ENCODE measurements around the gene NBL1. TPM values are rescaled to one million over a fixed set of nuclear protein-coding genes. Genes with fewer than 3 reads are reported as not detected.

Gene NBL1
- 30.6 and 40.5 TPM in 2 replicates for total RNA-seq (2014; rRNA removed; shearing (Covaris generic))

- DNase-seq (ENCODE audit: low read depth): peak; percentile 74
Observed at GRCh38 chr1:19643602-19644394, at the start of gene NBL1. Gene NBL1 (plus strand): TSS chr1:19644311. CDS start chr1:19655031, 10,720 bp downstream.

- DNase-seq (ENCODE audit: low read depth): no peak
Observed at GRCh38 chr1:19596065-19596713, 47.9 kb upstream of the NBL1 start.

- DNase-seq (ENCODE audit: low read depth): peak; percentile 99
Observed at GRCh38 chr1:19596714-19597495, 47.2 kb upstream of the NBL1 start.

- peak; percentile 35 for DNase-seq (ENCODE audit: low read depth)
Observed at GRCh38 chr1:19597496-19598309, 46.4 kb upstream of the NBL1 start.

- no peak for DNase-seq (ENCODE audit: low read depth)
Observed at GRCh38 chr1:19599810-19600209, 44.3 kb upstream of the NBL1 start.

GRCh38 chr1:19602486-19602885 lies 41.6 kb upstream of the NBL1 start:
- no peak for DNase-seq (ENCODE audit: low read depth)

GRCh38 chr1:19605967-19606366 lies 38.1 kb upstream of the NBL1 start:
- DNase-seq (ENCODE audit: low read depth): no peak

- DNase-seq (ENCODE audit: low read depth): no peak
Observed at GRCh38 chr1:19606817-19607642, 37.1 kb upstream of the NBL1 start.

GRCh38 chr1:19608232-19608631 lies 35.9 kb upstream of the NBL1 start:
- DNase-seq (ENCODE audit: low read depth): no peak

GRCh38 chr1:19610282-19610981 lies 33.7 kb upstream of the NBL1 start:
- DNase-seq (ENCODE audit: low read depth): no peak

- DNase-seq (ENCODE audit: low read depth): no peak
Observed at GRCh38 chr1:19612530-19612929, 31.6 kb upstream of the NBL1 start.

GRCh38 chr1:19613171-19613703 lies 30.9 kb upstream of the NBL1 start:
- no peak for DNase-seq (ENCODE audit: low read depth)

- DNase-seq (ENCODE audit: low read depth): no peak
Observed at GRCh38 chr1:19615438-19615837, 28.7 kb upstream of the NBL1 start.

GRCh38 chr1:19616489-19616888 lies 27.6 kb upstream of the NBL1 start:
- DNase-seq (ENCODE audit: low read depth): no peak

GRCh38 chr1:19617376-19617775 lies 26.7 kb upstream of the NBL1 start:
- DNase-seq (ENCODE audit: low read depth): no peak

- DNase-seq (ENCODE audit: low read depth): no peak
Observed at GRCh38 chr1:19618428-19618827, 25.7 kb upstream of the NBL1 start.

GRCh38 chr1:19619697-19620384 lies 24.3 kb upstream of the NBL1 start:
- no peak for DNase-seq (ENCODE audit: low read depth)

- no peak for DNase-seq (ENCODE audit: low read depth)
Observed at GRCh38 chr1:19620786-19621185, 23.3 kb upstream of the NBL1 start.

- no peak for DNase-seq (ENCODE audit: low read depth)
Observed at GRCh38 chr1:19621274-19621950, 22.7 kb upstream of the NBL1 start.
